Activated naive CD8-positive, alpha-beta T cell treated with anti-CD3 and anti-CD28 coated beads, Interleukin-2, amount 50 U/mL, for 24 hours (primary cell): ENCODE results near the gene PDGFC.

Experiments used
- ATAC-seq: fragments of 150-1000 bp; cut with Tn5 transposase; one replicate; pipeline ENCODE4 v1.10.0; 2021
- DNase-seq: peaks from one replicate; pipeline ENCODE4 v3.0.0; 2021
- H3K27ac Mint-ChIP-seq: one replicate; pipeline ENCODE4 v1.8.0; 2021; ENCODE audit warnings: mild to moderate bottlenecking, mixed read lengths
- H3K27me3 Mint-ChIP-seq: one replicate; pipeline ENCODE4 v1.8.0; 2021; ENCODE audit warnings: mixed read lengths
- H3K36me3 Mint-ChIP-seq: one replicate; pipeline ENCODE4 v1.8.0; 2021; ENCODE audit warnings: low read depth, mixed read lengths
- H3K4me1 Mint-ChIP-seq: one replicate; pipeline ENCODE4 v1.8.0; 2021; ENCODE audit warnings: mixed read lengths
- H3K4me3 Mint-ChIP-seq: one replicate; pipeline ENCODE4 v1.8.0; 2021; ENCODE audit warnings: mild to moderate bottlenecking, moderate library complexity, mixed read lengths
- H3K9me3 Mint-ChIP-seq: one replicate; pipeline ENCODE4 v1.8.0; 2021; ENCODE audit warnings: mixed read lengths

The PDGFC gene

GRCh38 chr4:156795727-156796126, 175.9 kb downstream of the PDGFC start:
- no peak for DNase-seq
- no peaks in the 10 kb centered on the region for H3K9me3 Mint-ChIP-seq
- H3K4me3 Mint-ChIP-seq: no peak overlapping the region
- no peak overlapping the region for H3K27ac Mint-ChIP-seq
- H3K4me1 Mint-ChIP-seq: no peaks in the 10 kb centered on the region
- no peaks in the 10 kb centered on the region for H3K36me3 Mint-ChIP-seq
- H3K27me3 Mint-ChIP-seq: no peaks in the 10 kb centered on the region
- no peak for ATAC-seq

- Mint-ChIP-seq H3K27me3 (no peaks in the 10 kb centered on the region), H3K4me3 (no peak overlapping the region), H3K4me1 (no peaks in the 10 kb centered on the region), H3K9me3 (no peaks in the 10 kb centered on the region), H3K27ac (no peak overlapping the region), H3K36me3 (no peaks in the 10 kb centered on the region)
- DNase-seq: no peak
- ATAC-seq: no peak
These were observed 176.7 kb downstream of the PDGFC start for GRCh38 chr4:156794863-156795262.

- ATAC-seq (no peak), DNase-seq (no peak)
- Mint-ChIP-seq H3K27me3 (no peaks in the 10 kb centered on the region), H3K4me1 (no peaks in the 10 kb centered on the region), H3K36me3 (no peaks in the 10 kb centered on the region), H3K9me3 (no peaks in the 10 kb centered on the region), H3K4me3 (no peak overlapping the region), H3K27ac (no peak overlapping the region)
These were observed 179.0 kb downstream of the PDGFC start for GRCh38 chr4:156792462-156793085.

GRCh38 chr4:156790866-156791265, 180.7 kb downstream of the PDGFC start:
- Mint-ChIP-seq H3K4me1 (no peaks in the 10 kb centered on the region), H3K36me3 (no peaks in the 10 kb centered on the region), H3K27ac (no peak overlapping the region), H3K27me3 (no peaks in the 10 kb centered on the region), H3K9me3 (no peaks in the 10 kb centered on the region), H3K4me3 (no peak overlapping the region)
- no peak for DNase-seq
- no peak for ATAC-seq

GRCh38 chr4:156788782-156789181, 182.8 kb downstream of the PDGFC start:
- H3K27me3 Mint-ChIP-seq: no peaks in the 10 kb centered on the region
- ATAC-seq (no peak), DNase-seq (no peak)
- peaks cover under 1% of the 10 kb centered on the region for H3K9me3 Mint-ChIP-seq
- H3K27ac Mint-ChIP-seq: no peak overlapping the region
- H3K4me3 Mint-ChIP-seq: no peak overlapping the region
- no peaks in the 10 kb centered on the region for H3K4me1 Mint-ChIP-seq
- no peaks in the 10 kb centered on the region for H3K36me3 Mint-ChIP-seq

- no peak overlapping the region for H3K27ac Mint-ChIP-seq
- no peak overlapping the region for H3K4me3 Mint-ChIP-seq
- H3K9me3 Mint-ChIP-seq: peaks cover 4% of the 10 kb centered on the region
- no peaks in the 10 kb centered on the region for H3K36me3 Mint-ChIP-seq
- no peaks in the 10 kb centered on the region for H3K27me3 Mint-ChIP-seq
- H3K4me1 Mint-ChIP-seq: no peaks in the 10 kb centered on the region
- ATAC-seq (no peak), DNase-seq (no peak)
These were observed 184.9 kb downstream of the PDGFC start for GRCh38 chr4:156786713-156787112.

GRCh38 chr4:156784970-156785369, 186.6 kb downstream of the PDGFC start:
- Mint-ChIP-seq H3K4me3 (no peak overlapping the region), H3K9me3 (peaks cover 4% of the 10 kb centered on the region), H3K36me3 (no peaks in the 10 kb centered on the region), H3K27me3 (no peaks in the 10 kb centered on the region), H3K27ac (no peak overlapping the region), H3K4me1 (no peaks in the 10 kb centered on the region)
- no peak for ATAC-seq
- DNase-seq: no peak

- H3K27ac Mint-ChIP-seq: no peak overlapping the region
- peaks cover 4% of the 10 kb centered on the region for H3K9me3 Mint-ChIP-seq
- H3K4me3 Mint-ChIP-seq: no peak overlapping the region
- no peaks in the 10 kb centered on the region for H3K4me1 Mint-ChIP-seq
- no peaks in the 10 kb centered on the region for H3K27me3 Mint-ChIP-seq
- no peak for DNase-seq
- no peak for ATAC-seq
- H3K36me3 Mint-ChIP-seq: no peaks in the 10 kb centered on the region
These were observed 187.6 kb downstream of the PDGFC start for GRCh38 chr4:156783966-156784365.

GRCh38 chr4:156782491-156782890, 189.1 kb downstream of the PDGFC start:
- Mint-ChIP-seq H3K4me3 (no peak overlapping the region), H3K4me1 (no peaks in the 10 kb centered on the region), H3K27me3 (no peaks in the 10 kb centered on the region), H3K9me3 (peaks cover 4% of the 10 kb centered on the region), H3K27ac (no peak overlapping the region), H3K36me3 (no peaks in the 10 kb centered on the region)
- no peak for ATAC-seq
- no peak for DNase-seq

GRCh38 chr4:156781852-156782251, 189.7 kb downstream of the PDGFC start:
- DNase-seq: no peak
- H3K4me3 Mint-ChIP-seq: no peak overlapping the region
- H3K27me3 Mint-ChIP-seq: no peaks in the 10 kb centered on the region
- no peaks in the 10 kb centered on the region for H3K4me1 Mint-ChIP-seq
- H3K27ac Mint-ChIP-seq: no peak overlapping the region
- no peak for ATAC-seq
- no peaks in the 10 kb centered on the region for H3K36me3 Mint-ChIP-seq
- H3K9me3 Mint-ChIP-seq: peaks cover 4% of the 10 kb centered on the region

GRCh38 chr4:156779774-156780173, 191.8 kb downstream of the PDGFC start:
- H3K9me3 Mint-ChIP-seq: peaks cover 4% of the 10 kb centered on the region
- no peaks in the 10 kb centered on the region for H3K4me1 Mint-ChIP-seq
- H3K4me3 Mint-ChIP-seq: no peak overlapping the region
- no peak overlapping the region for H3K27ac Mint-ChIP-seq
- ATAC-seq (no peak), DNase-seq (no peak)
- H3K36me3 Mint-ChIP-seq: no peaks in the 10 kb centered on the region
- H3K27me3 Mint-ChIP-seq: no peaks in the 10 kb centered on the region

GRCh38 chr4:156779042-156779441, 192.6 kb downstream of the PDGFC start:
- Mint-ChIP-seq H3K36me3 (no peaks in the 10 kb centered on the region), H3K4me3 (no peak overlapping the region), H3K27me3 (no peaks in the 10 kb centered on the region), H3K27ac (no peak overlapping the region), H3K9me3 (peaks cover 4% of the 10 kb centered on the region), H3K4me1 (no peaks in the 10 kb centered on the region)
- no peak for ATAC-seq
- DNase-seq: no peak

GRCh38 chr4:156778606-156779005, 193.0 kb downstream of the PDGFC start:
- H3K4me1 Mint-ChIP-seq: no peaks in the 10 kb centered on the region
- H3K9me3 Mint-ChIP-seq: peaks cover 2% of the 10 kb centered on the region
- H3K4me3 Mint-ChIP-seq: no peak overlapping the region
- no peaks in the 10 kb centered on the region for H3K36me3 Mint-ChIP-seq
- no peak for DNase-seq
- no peak overlapping the region for H3K27ac Mint-ChIP-seq
- no peak for ATAC-seq
- H3K27me3 Mint-ChIP-seq: no peaks in the 10 kb centered on the region

- no peaks in the 10 kb centered on the region for H3K27me3 Mint-ChIP-seq
- no peaks in the 10 kb centered on the region for H3K4me1 Mint-ChIP-seq
- H3K27ac Mint-ChIP-seq: no peak overlapping the region
- DNase-seq: no peak
- no peaks in the 10 kb centered on the region for H3K36me3 Mint-ChIP-seq
- H3K4me3 Mint-ChIP-seq: no peak overlapping the region
- no peak for ATAC-seq
- H3K9me3 Mint-ChIP-seq: no peaks in the 10 kb centered on the region
These were observed 193.5 kb downstream of the PDGFC start for GRCh38 chr4:156778093-156778492.

GRCh38 chr4:156775813-156776212, 195.8 kb downstream of the PDGFC start:
- H3K4me3 Mint-ChIP-seq: no peak overlapping the region
- no peaks in the 10 kb centered on the region for H3K27me3 Mint-ChIP-seq
- H3K4me1 Mint-ChIP-seq: no peaks in the 10 kb centered on the region
- ATAC-seq (no peak), DNase-seq (no peak)
- H3K36me3 Mint-ChIP-seq: no peaks in the 10 kb centered on the region
- H3K27ac Mint-ChIP-seq: no peak overlapping the region
- H3K9me3 Mint-ChIP-seq: no peaks in the 10 kb centered on the region

GRCh38 chr4:156774422-156774821, 197.2 kb downstream of the PDGFC start:
- Mint-ChIP-seq H3K4me3 (no peak overlapping the region), H3K9me3 (no peaks in the 10 kb centered on the region), H3K4me1 (no peaks in the 10 kb centered on the region), H3K27me3 (no peaks in the 10 kb centered on the region), H3K36me3 (no peaks in the 10 kb centered on the region), H3K27ac (no peak overlapping the region)
- ATAC-seq (no peak), DNase-seq (no peak)
